GM18868 (cell line): Measurements from ENCODE around the gene PROB1.

ENCODE experiments used
- ATAC-seq: cut with Tn5 transposase; IDR thresholded peaks from one replicate; pipeline ENCODE4 v1.9.1; 2021; ENCODE audit warnings: mild to moderate bottlenecking, moderate library complexity; ENCODE audit not compliant: unreplicated experiment

The PROB1 gene

DNA sequence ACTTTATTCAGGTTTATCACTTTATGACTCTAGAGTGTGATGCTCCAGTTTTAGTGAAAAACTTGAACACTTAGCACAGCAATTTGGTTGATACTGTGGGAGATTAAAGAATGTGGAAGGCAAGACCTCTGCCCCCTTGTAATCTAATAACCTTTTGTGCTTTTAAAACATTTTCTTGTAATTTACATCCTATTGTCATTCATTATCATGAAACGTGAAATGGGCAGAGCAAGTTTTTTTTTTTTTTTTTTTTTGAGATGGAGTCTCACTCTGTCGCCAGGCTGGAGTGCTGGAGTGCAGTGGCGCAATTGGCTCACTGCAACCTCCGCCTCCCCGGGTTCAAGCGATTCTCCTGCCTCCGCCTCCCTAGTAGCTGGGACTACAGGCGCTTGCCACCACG is 51.4 kb downstream of the PROB1 start:
- no peak for ATAC-seq

DNA sequence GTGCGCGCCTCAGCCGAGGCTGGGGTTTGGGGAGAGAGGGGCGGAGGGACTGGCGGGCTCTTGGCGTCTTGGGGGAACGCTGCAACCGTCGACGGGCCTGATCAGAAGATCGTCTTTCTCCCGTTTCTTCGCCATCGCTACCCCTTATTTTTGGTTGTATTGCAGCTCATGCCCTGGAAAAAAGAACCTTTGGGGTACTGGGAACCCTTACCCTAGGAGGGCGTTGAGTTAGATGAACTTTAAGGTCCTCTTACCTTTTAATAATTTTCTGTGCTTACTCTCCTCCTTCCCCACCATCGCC is 52.5 kb downstream of the PROB1 start:
- ATAC-seq, result peak; percentile 54

DNA sequence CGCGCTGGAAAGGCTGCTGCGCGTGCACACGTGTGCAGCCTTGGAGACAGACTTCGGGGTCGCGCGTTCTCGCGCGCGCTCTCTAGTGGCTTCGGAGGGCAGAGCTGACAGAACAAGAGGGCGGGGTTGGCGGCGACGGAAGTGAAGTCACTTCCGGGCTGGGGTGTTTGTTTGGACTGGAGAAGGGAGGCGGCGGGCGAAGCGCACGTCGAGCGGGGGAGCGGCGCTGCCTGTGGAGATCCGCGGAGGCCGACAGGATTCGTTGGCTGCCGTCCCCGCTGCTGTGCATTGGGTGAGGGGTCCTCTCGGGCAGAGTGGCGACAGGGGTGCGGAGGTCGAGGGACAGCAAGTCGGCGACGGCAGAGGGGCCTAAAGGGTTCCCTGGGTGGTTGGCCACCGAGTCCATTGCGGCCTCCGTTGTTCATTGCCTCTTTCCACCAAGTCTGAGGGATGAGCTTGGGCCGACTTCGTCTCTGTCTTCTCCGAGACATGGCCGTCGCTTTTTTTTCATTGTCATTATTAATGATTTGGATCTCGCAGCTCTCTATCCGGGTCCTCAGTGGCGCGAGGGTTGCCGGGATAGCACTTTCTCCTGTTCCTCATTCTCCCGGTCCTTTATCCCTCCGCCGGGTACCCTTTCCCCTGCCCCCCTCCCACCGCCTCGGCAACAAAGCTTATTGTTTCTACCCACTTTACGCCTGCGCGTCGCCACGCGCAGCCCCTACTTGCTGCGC is 53.0 kb downstream of the PROB1 start, which contains the start of gene PAIP2:
PAIP2 (plus strand) TSS at position 166 of the 734 bp plus-strand sequence. CDS start 21,931 bp downstream, outside the sequence.
- ATAC-seq, result peak; percentile 91

DNA sequence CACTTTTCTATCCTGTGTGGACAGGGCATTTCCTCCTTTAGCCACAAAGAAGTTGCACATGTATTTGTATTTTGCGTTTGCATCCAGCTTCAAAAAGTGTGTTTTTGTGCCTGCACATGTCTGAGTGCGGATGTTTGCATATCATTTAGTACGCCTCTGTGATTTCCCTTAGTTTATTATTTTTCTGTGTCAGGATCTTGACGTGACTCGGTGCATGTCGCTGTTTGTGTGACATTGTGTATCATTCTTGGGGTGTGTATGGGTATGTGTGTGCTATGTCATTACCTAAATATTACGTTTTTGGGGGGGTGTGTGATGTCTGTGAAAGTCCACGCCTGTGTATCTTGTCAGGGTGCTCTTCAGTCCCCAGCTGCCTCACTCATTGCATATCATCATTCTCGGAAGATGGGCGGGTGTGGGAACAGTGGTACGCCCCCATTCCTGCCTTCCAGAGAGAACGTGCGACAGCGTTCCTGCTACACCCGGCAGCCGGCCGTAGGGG is 53.7 kb downstream of the PROB1 start:
- no peak for ATAC-seq
